OCI-LY1 (cell line): Measurements from ENCODE around the gene HECTD2.
"Not testable (repeated sequence)": the region's sequence is repeated elsewhere in the genome, so short reads cannot be mapped to it uniquely, and the experiment has no call there.

ENCODE experiments used
- H2AFZ ChIP-seq: fragments of 200-600 bp; sonication (generic), shearing (Covaris generic); 2 replicates; pipeline ENCODE4 v1.6.0; 2014; ENCODE audit warnings: antibody characterized with exemption, mild to moderate bottlenecking, low read length
- H3F3A ChIP-seq: fragments of 200-600 bp; sonication (generic), shearing (Covaris generic); 2 replicates; pipeline ENCODE4 v1.6.0; 2014; ENCODE audit warnings: mild to moderate bottlenecking, antibody characterized with exemption, low read length, moderate library complexity; ENCODE audit not compliant: insufficient read depth
- H3K27ac ChIP-seq: fragments of 200-600 bp; sonication (generic); 2 replicates; pipeline ENCODE4 v1.5.1; 2014; ENCODE audit warnings: low read length, mixed run types, mild to moderate bottlenecking, low read depth; ENCODE audit not compliant: poor library complexity, severe bottlenecking
- H3K27me3 ChIP-seq: fragments of 200-600 bp; sonication (generic); 2 replicates; pipeline ENCODE4 v1.6.0; 2014; ENCODE audit warnings: antibody characterized with exemption, mild to moderate bottlenecking, low read length, moderate library complexity; ENCODE audit not compliant: insufficient read depth
- H3K36me3 ChIP-seq: fragments of 200-600 bp; sonication (generic); 2 replicates; pipeline ENCODE4 v1.6.1; 2014; ENCODE audit warnings: mild to moderate bottlenecking, antibody characterized with exemption, low read length, moderate library complexity, mixed read lengths; ENCODE audit not compliant: insufficient read depth
- H3K4me1 ChIP-seq: fragments of 200-600 bp; sonication (generic); 2 replicates; pipeline ENCODE4 v1.5.1; 2014; ENCODE audit warnings: mild to moderate bottlenecking, low read length, moderate library complexity; ENCODE audit not compliant: insufficient read depth, severe bottlenecking
- H3K4me2 ChIP-seq: fragments of 200-600 bp; sonication (generic), shearing (Covaris generic); 2 replicates; pipeline ENCODE4 v1.6.1; 2014; ENCODE audit warnings: low read length
- H3K4me3 ChIP-seq: fragments of 200-600 bp; sonication (generic); 2 replicates; pipeline ENCODE4 v1.5.1; 2014; ENCODE audit warnings: low read length, low read depth, mild to moderate bottlenecking, mixed read lengths; ENCODE audit not compliant: poor library complexity, severe bottlenecking
- H3K79me2 ChIP-seq: fragments of 200-600 bp; shearing (Covaris generic); 2 replicates; pipeline ENCODE4 v1.6.1; 2016; ENCODE audit warnings: mixed run types, low read length, mixed read lengths; ENCODE audit not compliant: insufficient read depth
- H3K9ac ChIP-seq: fragments of 200-600 bp; sonication (generic), shearing (Covaris generic); 2 replicates; pipeline ENCODE4 v1.6.1; 2014; ENCODE audit warnings: mild to moderate bottlenecking, low read length, mixed read lengths
- H3K9me2 ChIP-seq: fragments of 200-600 bp; sonication (generic), shearing (Covaris generic); 2 replicates; pipeline ENCODE4 v1.6.1; 2014; ENCODE audit warnings: low read depth, mild to moderate bottlenecking, low read length, mixed read lengths
- H3K9me3 ChIP-seq: fragments of 200-600 bp; shearing (Covaris generic); 2 replicates; pipeline ENCODE4 v1.6.1; 2014; ENCODE audit warnings: low read length, mixed read lengths
- H4K20me1 ChIP-seq: fragments of 200-600 bp; sonication (generic), shearing (Covaris generic); 2 replicates; pipeline ENCODE4 v1.6.0; 2016; ENCODE audit warnings: mild to moderate bottlenecking, low read length; ENCODE audit not compliant: insufficient read depth
- EZH2 ChIP-seq: fragments of 200-600 bp; sonication (generic), shearing (Covaris generic); IDR thresholded peaks from 2 replicates; pipeline ENCODE4 v1.8.0; 2017; ENCODE audit warnings: borderline replicate concordance, mixed run types, mild to moderate bottlenecking, antibody characterized with exemption, low read length, moderate library complexity, mixed read lengths
- TF ChIP-seq, protein P1 (sequence below): fragments of 200-600 bp; sonication (generic), shearing (Covaris generic); IDR thresholded peaks from 2 replicates; pipeline ENCODE4 v1.5.1; 2017; ENCODE audit warnings: mild to moderate bottlenecking, antibody characterized with exemption, low read length, moderate library complexity, mixed read lengths

Gene HECTD2

GRCh38 chr10:91559169-91559568, 149.0 kb downstream of the HECTD2 start:
- Histone ChIP-seq H3K27me3 (no peaks in the 10 kb centered on the region), H3K36me3 (no peaks in the 10 kb centered on the region), H3K4me2 (no peak overlapping the region), H3F3A (no peaks in the 10 kb centered on the region), H3K4me3 (no peak overlapping the region), H4K20me1 (no peaks in the 10 kb centered on the region), H3K4me1 (no peaks in the 10 kb centered on the region), H3K9me3 (no peaks in the 10 kb centered on the region), H3K9ac (no peak overlapping the region), H3K9me2 (no peaks in the 10 kb centered on the region), H3K27ac (no peak overlapping the region), H2AFZ (no peak overlapping the region), H3K79me2 (no peaks in the 10 kb centered on the region)
- TF ChIP-seq, protein P1, sequence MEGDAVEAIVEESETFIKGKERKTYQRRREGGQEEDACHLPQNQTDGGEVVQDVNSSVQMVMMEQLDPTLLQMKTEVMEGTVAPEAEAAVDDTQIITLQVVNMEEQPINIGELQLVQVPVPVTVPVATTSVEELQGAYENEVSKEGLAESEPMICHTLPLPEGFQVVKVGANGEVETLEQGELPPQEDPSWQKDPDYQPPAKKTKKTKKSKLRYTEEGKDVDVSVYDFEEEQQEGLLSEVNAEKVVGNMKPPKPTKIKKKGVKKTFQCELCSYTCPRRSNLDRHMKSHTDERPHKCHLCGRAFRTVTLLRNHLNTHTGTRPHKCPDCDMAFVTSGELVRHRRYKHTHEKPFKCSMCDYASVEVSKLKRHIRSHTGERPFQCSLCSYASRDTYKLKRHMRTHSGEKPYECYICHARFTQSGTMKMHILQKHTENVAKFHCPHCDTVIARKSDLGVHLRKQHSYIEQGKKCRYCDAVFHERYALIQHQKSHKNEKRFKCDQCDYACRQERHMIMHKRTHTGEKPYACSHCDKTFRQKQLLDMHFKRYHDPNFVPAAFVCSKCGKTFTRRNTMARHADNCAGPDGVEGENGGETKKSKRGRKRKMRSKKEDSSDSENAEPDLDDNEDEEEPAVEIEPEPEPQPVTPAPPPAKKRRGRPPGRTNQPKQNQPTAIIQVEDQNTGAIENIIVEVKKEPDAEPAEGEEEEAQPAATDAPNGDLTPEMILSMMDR: no peak
- no peak for TF ChIP-seq EZH2

DNA sequence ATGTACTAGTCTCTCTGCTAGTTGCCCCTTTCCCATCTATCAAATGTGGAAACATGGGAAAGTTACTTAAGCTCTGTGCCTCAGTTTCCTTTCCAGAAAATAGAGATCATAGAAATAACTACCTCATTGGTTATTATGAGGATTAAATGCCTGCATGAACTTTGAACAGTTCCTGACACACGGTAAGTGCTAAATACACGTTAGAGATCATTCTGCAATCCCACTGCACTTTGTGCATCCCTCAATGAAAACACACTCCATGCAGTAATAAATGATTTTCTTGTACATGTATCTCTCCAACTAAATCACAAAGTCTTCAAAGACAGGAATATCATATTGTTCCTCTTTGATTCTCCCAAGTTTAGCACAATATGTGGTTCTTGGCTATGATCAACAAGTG, 149.6 kb downstream of the HECTD2 start:
- Histone ChIP-seq H3K9ac (no peak overlapping the region), H3K36me3 (no peaks in the 10 kb centered on the region), H3K9me3 (no peaks in the 10 kb centered on the region), H3K4me3 (no peak overlapping the region), H3K4me1 (no peaks in the 10 kb centered on the region), H2AFZ (no peak overlapping the region), H4K20me1 (no peaks in the 10 kb centered on the region), H3K27me3 (no peaks in the 10 kb centered on the region), H3K9me2 (no peaks in the 10 kb centered on the region), H3K27ac (no peak overlapping the region), H3K79me2 (no peaks in the 10 kb centered on the region), H3F3A (no peaks in the 10 kb centered on the region), H3K4me2 (no peak overlapping the region)
- TF ChIP-seq EZH2: no peak
- TF ChIP-seq, protein P1: no peak

GRCh38 chr10:91560827-91561226, 150.7 kb downstream of the HECTD2 start:
- not testable (repeated sequence) for H3K9me3 ChIP-seq, H3K4me3 ChIP-seq, H3K9me2 ChIP-seq, H3F3A ChIP-seq, H3K4me1 ChIP-seq, H3K36me3 ChIP-seq, H3K27ac ChIP-seq, H3K4me2 ChIP-seq, H3K27me3 ChIP-seq, H3K9ac ChIP-seq, H4K20me1 ChIP-seq, H2AFZ ChIP-seq, H3K79me2 ChIP-seq

- no peak for TF ChIP-seq EZH2
- TF ChIP-seq, protein P1: no peak
These were observed 152.9 kb downstream of the HECTD2 start for GRCh38 chr10:91562839-91563581.

More at GRCh38 chr10:91562839-91563581, 152.9 kb downstream of the HECTD2 start:
- Histone ChIP-seq H3F3A (no peaks in the 10 kb centered on the region), H3K9me3 (no peaks in the 10 kb centered on the region), H3K36me3 (no peaks in the 10 kb centered on the region), H3K9me2 (no peaks in the 10 kb centered on the region), H3K4me1 (no peaks in the 10 kb centered on the region), H3K9ac (no peak overlapping the region), H3K4me3 (no peak overlapping the region), H3K27ac (no peak overlapping the region), H3K4me2 (no peak overlapping the region), H4K20me1 (no peaks in the 10 kb centered on the region), H3K27me3 (no peaks in the 10 kb centered on the region), H3K79me2 (no peaks in the 10 kb centered on the region), H2AFZ (no peak overlapping the region)
